Right lobe of liver (tissue), 4 donors: ENCODE measurements around the gene MAST2.

Source experiments
- POLR2A ChIP-seq: fragments of 450-650 bp; IDR thresholded peaks from one replicate; pipeline ENCODE4 v1.6.1; 2017; ENCODE audit warnings: antibody characterized with exemption, mild to moderate bottlenecking
- TF ChIP-seq, protein P1 (sequence below), 4 donors: fragments of 200-600 bp in 3 of 4; fragments of 450-650 bp in 1 of 4; IDR thresholded peaks; one replicate each; pipeline versions ENCODE4 v1.5.1 to v1.8.0; 2016 to 2022; ENCODE audit warnings: antibody characterized with exemption in 4 of 4, mild to moderate bottlenecking in 2 of 4
- donor health status: DM: no; HTN: no; CAD: no.
- donor health status: DM: no; HTN: no; CAD: no.
- donor health status: DM: no; HTN: yes; CAD: no.

DNA sequence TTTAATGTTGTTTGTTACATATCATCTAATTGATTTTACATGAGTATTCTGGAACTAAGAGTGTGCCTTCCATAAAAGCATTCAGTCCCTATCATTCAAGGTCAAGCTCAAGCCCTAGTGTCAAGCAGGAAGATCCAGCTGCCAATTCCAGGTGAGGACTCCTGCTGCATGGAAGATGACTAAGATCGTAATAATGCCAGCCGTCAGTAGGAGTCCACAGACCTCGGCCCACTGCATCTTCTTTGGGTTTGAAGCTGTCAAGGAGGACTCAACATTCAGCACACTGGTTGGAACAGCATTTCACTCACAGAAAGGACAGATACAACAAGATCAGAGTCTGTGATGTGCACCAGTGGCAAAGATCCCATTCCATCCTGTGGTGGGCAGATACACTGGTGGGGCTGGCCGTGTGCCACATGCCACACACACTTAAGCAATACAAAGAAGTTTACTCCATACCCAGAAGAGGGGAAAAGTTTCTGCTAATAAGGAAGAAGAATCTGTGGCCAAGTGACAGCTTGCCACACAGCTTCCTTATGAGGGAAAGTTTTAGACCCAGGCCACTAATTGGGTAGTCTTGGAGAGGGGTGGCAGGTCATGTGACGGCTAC is 168.6 kb downstream of the MAST2 start:
- TF ChIP-seq, protein P1, sequence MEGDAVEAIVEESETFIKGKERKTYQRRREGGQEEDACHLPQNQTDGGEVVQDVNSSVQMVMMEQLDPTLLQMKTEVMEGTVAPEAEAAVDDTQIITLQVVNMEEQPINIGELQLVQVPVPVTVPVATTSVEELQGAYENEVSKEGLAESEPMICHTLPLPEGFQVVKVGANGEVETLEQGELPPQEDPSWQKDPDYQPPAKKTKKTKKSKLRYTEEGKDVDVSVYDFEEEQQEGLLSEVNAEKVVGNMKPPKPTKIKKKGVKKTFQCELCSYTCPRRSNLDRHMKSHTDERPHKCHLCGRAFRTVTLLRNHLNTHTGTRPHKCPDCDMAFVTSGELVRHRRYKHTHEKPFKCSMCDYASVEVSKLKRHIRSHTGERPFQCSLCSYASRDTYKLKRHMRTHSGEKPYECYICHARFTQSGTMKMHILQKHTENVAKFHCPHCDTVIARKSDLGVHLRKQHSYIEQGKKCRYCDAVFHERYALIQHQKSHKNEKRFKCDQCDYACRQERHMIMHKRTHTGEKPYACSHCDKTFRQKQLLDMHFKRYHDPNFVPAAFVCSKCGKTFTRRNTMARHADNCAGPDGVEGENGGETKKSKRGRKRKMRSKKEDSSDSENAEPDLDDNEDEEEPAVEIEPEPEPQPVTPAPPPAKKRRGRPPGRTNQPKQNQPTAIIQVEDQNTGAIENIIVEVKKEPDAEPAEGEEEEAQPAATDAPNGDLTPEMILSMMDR (IDR thresholded peaks at IDR 0.05): no peak
- no peak for TF ChIP-seq POLR2A
